Ovary (tissue), 3 donors: Measurements from ENCODE around the gene CALD1.

Experiments
- POLR2A ChIP-seq: fragments of 450-650 bp; IDR thresholded peaks from one replicate; pipeline ENCODE4 v1.6.1; 2017; ENCODE audit warnings: antibody characterized with exemption, mild to moderate bottlenecking, moderate library complexity
- TF ChIP-seq, protein P1 (sequence below), 3 donors: fragments of 450-650 bp in 2 of 3; fragments of 200-600 bp in 1 of 3; IDR thresholded peaks; one replicate each; pipeline versions ENCODE4 v1.5.1 to v1.8.0; 2016 to 2022; ENCODE audit warnings: antibody characterized with exemption in 3 of 3, mild to moderate bottlenecking in 1 of 3
- donor health status: DM: no; HTN: no; CAD: no.

DNA sequence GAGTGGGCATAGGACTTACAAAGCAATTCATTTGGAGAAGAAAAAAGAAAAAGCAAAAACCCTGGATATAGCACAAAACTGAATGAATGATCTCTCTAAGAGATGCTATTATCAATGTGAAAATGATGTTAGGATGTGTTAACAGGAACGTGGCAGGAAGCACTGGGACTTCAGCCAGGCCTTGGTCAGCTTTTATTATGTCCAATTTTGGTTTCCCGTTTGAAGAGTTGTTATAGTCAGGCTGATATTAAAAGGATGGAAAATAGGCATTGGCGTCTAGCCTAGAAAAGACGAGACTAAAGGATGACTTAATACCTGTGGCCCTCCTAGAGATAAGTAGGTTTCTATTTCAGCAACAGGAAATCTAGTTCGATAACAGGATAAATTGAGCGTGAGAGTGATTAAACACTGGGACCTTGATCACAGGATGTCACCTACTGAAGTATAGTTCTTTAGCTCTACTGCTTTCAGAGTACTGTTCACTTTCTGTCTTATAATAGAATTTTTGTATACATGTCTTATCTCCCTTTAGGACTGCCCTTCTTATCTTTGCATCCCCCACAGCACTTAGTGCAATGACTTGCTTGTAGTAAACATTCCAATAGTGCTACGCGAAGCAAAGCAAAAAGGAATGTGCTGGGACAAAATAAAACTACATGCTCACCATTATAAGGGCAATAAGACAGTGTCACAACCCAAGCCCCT, 107.1 kb downstream of the CALD1 start:
- TF ChIP-seq, protein P1, sequence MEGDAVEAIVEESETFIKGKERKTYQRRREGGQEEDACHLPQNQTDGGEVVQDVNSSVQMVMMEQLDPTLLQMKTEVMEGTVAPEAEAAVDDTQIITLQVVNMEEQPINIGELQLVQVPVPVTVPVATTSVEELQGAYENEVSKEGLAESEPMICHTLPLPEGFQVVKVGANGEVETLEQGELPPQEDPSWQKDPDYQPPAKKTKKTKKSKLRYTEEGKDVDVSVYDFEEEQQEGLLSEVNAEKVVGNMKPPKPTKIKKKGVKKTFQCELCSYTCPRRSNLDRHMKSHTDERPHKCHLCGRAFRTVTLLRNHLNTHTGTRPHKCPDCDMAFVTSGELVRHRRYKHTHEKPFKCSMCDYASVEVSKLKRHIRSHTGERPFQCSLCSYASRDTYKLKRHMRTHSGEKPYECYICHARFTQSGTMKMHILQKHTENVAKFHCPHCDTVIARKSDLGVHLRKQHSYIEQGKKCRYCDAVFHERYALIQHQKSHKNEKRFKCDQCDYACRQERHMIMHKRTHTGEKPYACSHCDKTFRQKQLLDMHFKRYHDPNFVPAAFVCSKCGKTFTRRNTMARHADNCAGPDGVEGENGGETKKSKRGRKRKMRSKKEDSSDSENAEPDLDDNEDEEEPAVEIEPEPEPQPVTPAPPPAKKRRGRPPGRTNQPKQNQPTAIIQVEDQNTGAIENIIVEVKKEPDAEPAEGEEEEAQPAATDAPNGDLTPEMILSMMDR (IDR thresholded peaks at IDR 0.05), result no peak
- no peak for TF ChIP-seq POLR2A
